B cell (primary cell): ENCODE measurements around the gene LINC00305. TPM values are rescaled to one million over a fixed set of nuclear protein-coding genes. Genes with fewer than 3 reads are reported as not detected.

ENCODE experiments used
- ATAC-seq: fragments of 200-7000 bp; cut with Tn5 transposase; one replicate; pipeline ENCODE4 v1.10.0; 2021; ENCODE audit warnings: low read depth, mild to moderate bottlenecking, moderate number of reproducible peaks, moderate library complexity
- CTCF ChIA-PET: fragments of 350-600 bp; sonication (Branson Sonifier 250); formaldehyde crosslinking; loops from one replicate; lab custom pipeline; 2021; ENCODE audit warnings: antibody characterized with exemption, inconsistent platforms; lab: Charles Lee
- POLR2A ChIA-PET: fragments of 350-600 bp; sonication (Branson Sonifier 250); formaldehyde crosslinking; loops from one replicate; lab custom pipeline; 2021; ENCODE audit warnings: antibody characterized with exemption; lab: Charles Lee
- DNase-seq: peaks from one replicate; pipeline ENCODE4 v3.0.0; 2013
- H2AFZ ChIP-seq: 2 replicates; pipeline ENCODE4 v1.6.1; 2012; ENCODE audit warnings: mild to moderate bottlenecking, low read depth, low read length; ENCODE audit not compliant: insufficient read depth, poor library complexity, severe bottlenecking
- H3K27ac ChIP-seq, 2 donors: 1 replicate in 1 of 2; 2 replicates in 1 of 2; pipeline ENCODE4 v1.5.1; 2012 to 2013; ENCODE audit warnings: low read length in 2 of 2, mild to moderate bottlenecking in 2 of 2, moderate library complexity in 1 of 2
- H3K27me3 ChIP-seq, 4 experiments: fragments of 200-600 bp in 1 of 4; sonication (generic) in 1 of 4; replicated peaks in 1 of 4; 1 replicate in 2 of 4; 2 replicates in 2 of 4; pipeline versions ENCODE4 v1.6.1 to v1.7.0; 2013 to 2016; ENCODE audit warnings: low read length in 3 of 4, mild to moderate bottlenecking in 2 of 4, mixed read lengths in 1 of 4, moderate library complexity in 1 of 4; ENCODE audit not compliant: insufficient read depth in 4 of 4, control insufficient read depth in 3 of 4; ENCODE audit errors: control extremely low read depth in 1 of 4
- H3K36me3 ChIP-seq, 2 experiments: replicated peaks in 1 of 2; 1 replicate in 1 of 2; 2 replicates in 1 of 2; pipeline versions ENCODE4 v1.6.1 to v1.7.1; 2013; ENCODE audit warnings: low read length in 1 of 2; ENCODE audit not compliant: insufficient read depth in 2 of 2, control insufficient read depth in 1 of 2; ENCODE audit errors: control extremely low read depth in 1 of 2, extremely low read depth in 1 of 2
- H3K4me1 ChIP-seq, 2 donors: fragments of 200-600 bp in 1 of 2; sonication (generic) in 1 of 2; 1 replicate in 1 of 2; 2 replicates in 1 of 2; pipeline versions ENCODE4 v1.5.1 to v1.6.1; 2013 to 2017; ENCODE audit warnings: low read length in 2 of 2; ENCODE audit not compliant: control insufficient read depth in 2 of 2, insufficient read depth in 2 of 2
- H3K4me2 ChIP-seq: replicated peaks from 2 replicates; pipeline ENCODE3; 2012; ENCODE audit warnings: mild to moderate bottlenecking, low read depth, low read length; ENCODE audit not compliant: poor library complexity, severe bottlenecking
- H3K4me3 ChIP-seq, 5 experiments: fragments of 200-600 bp in 1 of 5; sonication (generic) in 1 of 5; 1 replicate in 3 of 5; 2 replicates in 2 of 5; pipeline versions ENCODE4 v1.5.1 to v1.7.0; 2011 to 2016; ENCODE audit warnings: low read length in 4 of 5, mild to moderate bottlenecking in 4 of 5, low read depth in 2 of 5, control low read depth in 1 of 5, moderate library complexity in 1 of 5; ENCODE audit not compliant: insufficient read depth in 1 of 5; ENCODE audit errors: control extremely low read depth in 1 of 5, extremely low read depth in 1 of 5
- H3K79me2 ChIP-seq: fragments of 200-600 bp; sonication (generic); one replicate; pipeline ENCODE4 v1.6.0; 2016; ENCODE audit warnings: low read length; ENCODE audit not compliant: control insufficient read depth, insufficient read depth
- H3K9ac ChIP-seq: fragments of 200-600 bp; sonication (generic); 2 replicates; pipeline ENCODE4 v1.6.1; 2017; ENCODE audit warnings: mild to moderate bottlenecking, low read length, moderate library complexity
- H3K9me3 ChIP-seq, 3 donors: one replicate each; pipeline versions ENCODE4 v1.6.1 to v1.7.1; 2013; ENCODE audit warnings: low read length in 2 of 3; ENCODE audit not compliant: control insufficient read depth in 2 of 3, insufficient read depth in 1 of 3; ENCODE audit errors: control extremely low read depth in 1 of 3
- H4K20me1 ChIP-seq: 2 replicates; pipeline ENCODE4 v1.6.0; 2012; ENCODE audit warnings: mild to moderate bottlenecking, low read length; ENCODE audit not compliant: insufficient read depth, control insufficient read depth, poor library complexity, severe bottlenecking
- H3K27ac Mint-ChIP-seq: one replicate; pipeline ENCODE4 v1.8.0; 2021; ENCODE audit warnings: mixed read lengths
- H3K27me3 Mint-ChIP-seq: one replicate; pipeline ENCODE4 v1.8.0; 2021; ENCODE audit warnings: mixed read lengths
- H3K4me1 Mint-ChIP-seq: one replicate; pipeline ENCODE4 v1.8.0; 2021; ENCODE audit warnings: mixed read lengths
- H3K4me3 Mint-ChIP-seq: one replicate; pipeline ENCODE4 v1.8.0; 2021; ENCODE audit warnings: mixed read lengths
- H3K9me3 Mint-ChIP-seq: one replicate; pipeline ENCODE4 v1.8.0; 2022; ENCODE audit warnings: mixed read lengths; ENCODE audit not compliant: insufficient read depth
- EZH2 ChIP-seq: IDR thresholded peaks from 2 replicates; pipeline ENCODE4 v1.6.1; 2012; ENCODE audit warnings: borderline replicate concordance, low read depth, mild to moderate bottlenecking, moderate library complexity, low read length; ENCODE audit not compliant: insufficient read depth, poor library complexity, severe bottlenecking
- WGBS: methylation state at CpG from one replicate; pipeline ENCODE4 v1.1.5; 2013; ENCODE audit warnings: missing lambda C conversion rate; ENCODE audit not compliant: insufficient coverage; 5-methylcytosine and 5-hydroxymethylcytosine counted together
- intact Hi-C: fragments of 100-400 bp; cut with micrococcal nuclease; formaldehyde crosslinking; loops from one replicate; pipeline ENCODE4 v1.10.0; 2022
- polyA plus RNA-seq: library from polyadenylated mRNA; depleted of rRNA; stranded (reverse); fragments of >200 nt; gene quantifications from 2 replicates; pipeline ENCODE4 v1.2.3, GENCODE V29; 2012
- total RNA-seq, 2 donors: library from RNA; stranded (reverse); fragments of 120-200 nt in 1 of 2; gene quantifications; 1 replicate in 1 of 2; 2 replicates in 1 of 2; pipeline versions ENCODE4 v1.2.3 to v1.2.4, GENCODE V29; 2013 to 2022
- TF ChIP-seq, protein P1 (sequence below): fragments of 200-600 bp; IDR thresholded peaks from one replicate; pipeline ENCODE4 v1.8.0; 2022; ENCODE audit warnings: antibody characterized with exemption, mild to moderate bottlenecking

LINC00305 gene
- total and polyA plus RNA-seq, 2 donors (not counting 1 experiment from before 2014, with no cell fraction given) = not detected

DNA sequence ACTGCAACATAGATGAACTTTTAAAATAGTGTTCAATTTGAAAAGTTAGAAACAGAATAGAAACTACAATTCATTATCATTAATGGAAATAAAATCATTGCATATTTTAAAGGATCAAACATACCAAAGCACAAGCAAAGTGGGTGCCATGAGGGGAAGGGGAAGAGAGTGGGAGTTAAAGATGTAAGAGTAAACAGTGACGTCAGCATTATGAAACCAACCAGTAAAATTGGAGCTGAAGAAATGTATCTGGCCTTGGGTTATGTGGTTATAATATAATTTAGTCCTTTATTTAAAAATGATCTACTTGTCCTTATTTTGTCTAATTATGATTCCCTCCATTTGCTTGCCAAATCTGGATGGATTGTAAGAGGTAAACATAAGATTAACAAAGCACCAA, 6.0 kb downstream of the LINC00305 start:
- Histone ChIP-seq H3K4me2 (no peak overlapping the region), H3K36me3 (no peaks in the 10 kb centered on the region), H3K27me3 (no peaks in the 10 kb centered on the region), H3K4me1 (no peaks in the 10 kb centered on the region), H2AFZ (no peak overlapping the region), H3K9me3 (peaks cover 0 to 2% (median 0%) of the 10 kb centered on the region in 3 donors), H3K27ac (no peak overlapping the region), H3K4me3 (no peak overlapping the region), H4K20me1 (no peaks in the 10 kb centered on the region), H3K9ac (no peak overlapping the region), H3K79me2 (no peaks in the 10 kb centered on the region)
- ChIA-PET POLR2A (no interaction called here), CTCF (no interaction called here)
- WGBS = no CpG with 5 or more reads among the region's 1 CpG
- DNase-seq (no peak), ATAC-seq (no peak)
- no peaks in the 10 kb centered on the region for H3K4me1 Mint-ChIP-seq
- no peaks in the 10 kb centered on the region for H3K27me3 Mint-ChIP-seq
- intact Hi-C loops = no loop called here
- no peak overlapping the region for H3K27ac Mint-ChIP-seq
- H3K9me3 Mint-ChIP-seq = no peaks in the 10 kb centered on the region
- no peak overlapping the region for H3K4me3 Mint-ChIP-seq
- TF ChIP-seq EZH2 = no peak
- TF ChIP-seq, protein P1, sequence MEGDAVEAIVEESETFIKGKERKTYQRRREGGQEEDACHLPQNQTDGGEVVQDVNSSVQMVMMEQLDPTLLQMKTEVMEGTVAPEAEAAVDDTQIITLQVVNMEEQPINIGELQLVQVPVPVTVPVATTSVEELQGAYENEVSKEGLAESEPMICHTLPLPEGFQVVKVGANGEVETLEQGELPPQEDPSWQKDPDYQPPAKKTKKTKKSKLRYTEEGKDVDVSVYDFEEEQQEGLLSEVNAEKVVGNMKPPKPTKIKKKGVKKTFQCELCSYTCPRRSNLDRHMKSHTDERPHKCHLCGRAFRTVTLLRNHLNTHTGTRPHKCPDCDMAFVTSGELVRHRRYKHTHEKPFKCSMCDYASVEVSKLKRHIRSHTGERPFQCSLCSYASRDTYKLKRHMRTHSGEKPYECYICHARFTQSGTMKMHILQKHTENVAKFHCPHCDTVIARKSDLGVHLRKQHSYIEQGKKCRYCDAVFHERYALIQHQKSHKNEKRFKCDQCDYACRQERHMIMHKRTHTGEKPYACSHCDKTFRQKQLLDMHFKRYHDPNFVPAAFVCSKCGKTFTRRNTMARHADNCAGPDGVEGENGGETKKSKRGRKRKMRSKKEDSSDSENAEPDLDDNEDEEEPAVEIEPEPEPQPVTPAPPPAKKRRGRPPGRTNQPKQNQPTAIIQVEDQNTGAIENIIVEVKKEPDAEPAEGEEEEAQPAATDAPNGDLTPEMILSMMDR = no peak

DNA sequence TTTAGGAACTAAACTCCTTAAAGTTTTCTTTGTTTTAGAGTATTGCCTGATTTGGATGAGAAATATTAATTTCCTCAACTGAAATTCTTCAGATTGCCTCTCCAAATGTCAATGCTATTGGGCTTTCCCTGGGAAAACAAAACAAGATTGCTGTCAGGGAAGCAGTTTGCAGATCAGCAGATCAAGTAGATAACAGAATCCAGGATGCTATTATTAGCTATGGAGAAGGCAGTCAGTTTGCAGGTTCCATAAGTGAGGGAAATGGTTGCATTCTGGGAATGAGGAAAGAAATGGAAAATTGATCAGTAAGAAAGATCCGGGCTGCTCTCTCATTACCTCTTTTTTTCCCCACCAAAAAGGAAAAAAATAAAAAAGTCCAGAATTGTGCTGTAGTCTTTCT, 11.0 kb downstream of the LINC00305 start:
- no peak for TF ChIP-seq EZH2
- TF ChIP-seq, protein P1 = no peak
- Histone ChIP-seq H3K4me3 (no peak overlapping the region), H3K36me3 (no peaks in the 10 kb centered on the region), H3K27me3 (no peaks in the 10 kb centered on the region), H3K9ac (no peak overlapping the region), H3K79me2 (no peaks in the 10 kb centered on the region), H3K27ac (no peak overlapping the region), H2AFZ (no peak overlapping the region), H4K20me1 (no peaks in the 10 kb centered on the region), H3K4me1 (no peaks in the 10 kb centered on the region), H3K4me2 (no peak overlapping the region), H3K9me3 (peaks cover 0 to 2% (median 0%) of the 10 kb centered on the region in 3 donors)
- POLR2A ChIA-PET = no interaction called here
- no peak overlapping the region for H3K4me3 Mint-ChIP-seq
- no CpG with 5 or more reads among the region's 1 CpG for WGBS
- no peaks in the 10 kb centered on the region for H3K4me1 Mint-ChIP-seq
- ATAC-seq (no peak), DNase-seq (no peak)
- H3K27me3 Mint-ChIP-seq = peaks cover 4% of the 10 kb centered on the region
- intact Hi-C loops = no loop called here
- CTCF ChIA-PET = no interaction called here
- H3K27ac Mint-ChIP-seq = no peak overlapping the region
- H3K9me3 Mint-ChIP-seq = no peaks in the 10 kb centered on the region
